Ishikawa (cell line): ENCODE results near the gene POU2F1.
A peak's percentile ranks its signal among the peaks of the same experiment; 100 is the strongest.

Experiments used
- CEBPB ChIP-seq: IDR thresholded peaks from 2 replicates; pipeline ENCODE4 v1.6.1; 2012
- CREB1 ChIP-seq: IDR thresholded peaks from 2 replicates; pipeline ENCODE4 v1.6.1; 2012; ENCODE audit warnings: low read depth
- EGR1 ChIP-seq: IDR thresholded peaks from 2 replicates; pipeline ENCODE4 v1.6.1; 2012
- EP300 ChIP-seq: IDR thresholded peaks from 2 replicates; pipeline ENCODE4 v1.6.1; 2012; ENCODE audit warnings: borderline replicate concordance
- FOXM1 ChIP-seq: IDR thresholded peaks from 2 replicates; pipeline ENCODE4 v1.6.1; 2012; ENCODE audit warnings: low read depth, borderline replicate concordance
- MAX ChIP-seq: IDR thresholded peaks from 2 replicates; pipeline ENCODE4 v1.6.1; 2012
- NFIC ChIP-seq: IDR thresholded peaks from 2 replicates; pipeline ENCODE4 v1.6.1; 2012
- RAD21 ChIP-seq: IDR thresholded peaks from 2 replicates; pipeline ENCODE4 v1.6.1; 2012; ENCODE audit warnings: low read depth
- REST ChIP-seq: IDR thresholded peaks from 2 replicates; pipeline ENCODE4 v1.6.1; 2012; ENCODE audit warnings: low read depth, mild to moderate bottlenecking
- TAF1 ChIP-seq: IDR thresholded peaks from 2 replicates; pipeline ENCODE4 v1.6.1; 2012; ENCODE audit warnings: low read depth, mild to moderate bottlenecking
- TCF12 ChIP-seq: IDR thresholded peaks from 2 replicates; pipeline ENCODE4 v1.6.1; 2012; ENCODE audit warnings: low read depth
- TEAD4 ChIP-seq: IDR thresholded peaks from 2 replicates; pipeline ENCODE4 v1.6.1; 2012
- USF1 ChIP-seq: IDR thresholded peaks from 2 replicates; pipeline ENCODE4 v1.6.1; 2012
- YY1 ChIP-seq: IDR thresholded peaks from 2 replicates; pipeline ENCODE4 v1.6.1; 2012; ENCODE audit warnings: low read depth
- ZBTB7A ChIP-seq: IDR thresholded peaks from 2 replicates; pipeline ENCODE4 v1.6.1; 2012; ENCODE audit warnings: low read depth

The POU2F1 gene

GRCh38 chr1:167453123-167453522 is 232.4 kb downstream of the POU2F1 start:
- TF ChIP-seq RAD21 (no peak), USF1 (no peak), CREB1 (no peak), REST (no peak), ZBTB7A (no peak), TCF12 (no peak), CEBPB (no peak), MAX (no peak), FOXM1 (no peak), NFIC (no peak), TAF1 (no peak), YY1 (no peak), EP300 (no peak), EGR1 (no peak)

GRCh38 chr1:167454304-167454893 is 233.7 kb downstream of the POU2F1 start:
- TF ChIP-seq EGR1: no peak
- TF ChIP-seq CEBPB: no peak
- no peak for TF ChIP-seq USF1
- no peak for TF ChIP-seq YY1
- TF ChIP-seq TEAD4: no peak
- TF ChIP-seq CREB1: no peak
- no peak for TF ChIP-seq REST
- TF ChIP-seq FOXM1: no peak
- TF ChIP-seq EP300: no peak
- TF ChIP-seq TAF1: no peak
- no peak for TF ChIP-seq NFIC
- TF ChIP-seq RAD21: no peak
- no peak for TF ChIP-seq MAX
- no peak for TF ChIP-seq ZBTB7A
- TF ChIP-seq TCF12: no peak

- TF ChIP-seq TAF1: no peak; the same call in 1 of the 2 replicates
- TF ChIP-seq YY1: 0 out of 2 replicates have a peak, but pooled peaks have one; percentile 29
- TF ChIP-seq RAD21: no peak
- TF ChIP-seq FOXM1: no peak
- TF ChIP-seq EP300: no peak
- no peak for TF ChIP-seq CEBPB
- no peak for TF ChIP-seq EGR1
- peak; percentile 90; the same call in 1 of the 2 replicates for TF ChIP-seq ZBTB7A
- no peak for TF ChIP-seq REST
- TF ChIP-seq MAX: peak; percentile 29; the same call in 1 of the 2 replicates
- no peak for TF ChIP-seq TCF12
- TF ChIP-seq NFIC: no peak
- TF ChIP-seq CREB1: no peak
- no peak for TF ChIP-seq TEAD4
Observed at GRCh38 chr1:167454894-167455785, 234.5 kb downstream of the POU2F1 start.
